ENCODE data around the gene ADTRP.

ADTRP gene

GRCh38 chr6:11755725-11756124 lies 22.9 kb downstream of the ADTRP start:
- DNase-seq (ENCODE audit: low spot score) = no peak

GRCh38 chr6:11754625-11755271 lies 23.9 kb downstream of the ADTRP start:
- no peak for DNase-seq (ENCODE audit: low spot score)

- no peak for DNase-seq (ENCODE audit: low spot score)
Measured at GRCh38 chr6:11753798-11754197, 24.8 kb downstream of the ADTRP start.

GRCh38 chr6:11752360-11752759 lies 26.2 kb downstream of the ADTRP start:
- no peak for DNase-seq (ENCODE audit: low spot score)

- DNase-seq (ENCODE audit: low spot score) = no peak
Measured at GRCh38 chr6:11750682-11751081, 27.9 kb downstream of the ADTRP start.

- no peak for DNase-seq (ENCODE audit: low spot score)
Measured at GRCh38 chr6:11748591-11749210, 29.9 kb downstream of the ADTRP start.

GRCh38 chr6:11747021-11747420 lies 31.6 kb downstream of the ADTRP start:
- no peak for DNase-seq (ENCODE audit: low spot score)

GRCh38 chr6:11744753-11745152 lies 33.9 kb downstream of the ADTRP start:
- DNase-seq (ENCODE audit: low spot score) = no peak

- DNase-seq (ENCODE audit: low spot score) = no peak
Measured at GRCh38 chr6:11744101-11744500, 34.5 kb downstream of the ADTRP start.

GRCh38 chr6:11740875-11741274 lies 37.7 kb downstream of the ADTRP start:
- no peak for DNase-seq (ENCODE audit: low spot score)

- DNase-seq (ENCODE audit: low spot score) = no peak
Measured at GRCh38 chr6:11738661-11739375, 39.8 kb downstream of the ADTRP start.

GRCh38 chr6:11738234-11738633 lies 40.4 kb downstream of the ADTRP start:
- DNase-seq (ENCODE audit: low spot score) = no peak

GRCh38 chr6:11736601-11737000 lies 42.0 kb downstream of the ADTRP start:
- no peak for DNase-seq (ENCODE audit: low spot score)

GRCh38 chr6:11734861-11735613 lies 43.6 kb downstream of the ADTRP start:
- no peak for DNase-seq (ENCODE audit: low spot score)

GRCh38 chr6:11732036-11732631 lies 46.5 kb downstream of the ADTRP start:
- no peak for DNase-seq (ENCODE audit: low spot score)

GRCh38 chr6:11731423-11731822 lies 47.2 kb downstream of the ADTRP start:
- peak; percentile 16 for DNase-seq (ENCODE audit: low spot score)

- DNase-seq (ENCODE audit: low spot score) = no peak
Measured at GRCh38 chr6:11730641-11731040, 48.0 kb downstream of the ADTRP start.

- no peak for DNase-seq (ENCODE audit: low spot score)
Measured at GRCh38 chr6:11729076-11729475, 49.5 kb downstream of the ADTRP start.

GRCh38 chr6:11727998-11728961 lies 50.3 kb downstream of the ADTRP start:
- no peak for DNase-seq (ENCODE audit: low spot score)

- DNase-seq (ENCODE audit: low spot score) = no peak
Measured at GRCh38 chr6:11727346-11727997, 51.1 kb downstream of the ADTRP start.

GRCh38 chr6:11724286-11724685 lies 54.3 kb downstream of the ADTRP start:
- DNase-seq (ENCODE audit: low spot score) = no peak
